ENCODE data around the gene MAST3. TPM values are rescaled to one million over a fixed set of nuclear protein-coding genes. Genes with fewer than 3 reads are reported as not detected.
"Not testable (repeated sequence)": the region's sequence is repeated elsewhere in the genome, so short reads cannot be mapped to it uniquely, and the experiment has no call there.

The MAST3 gene
- total RNA-seq, 2 experiments from 2014 or later: 17.4 to 20.1 TPM

GRCh38 chr19:18099623-18099995 lies 2.0 kb downstream of the MAST3 start:
- ATAC-seq: no peak
- no peak overlapping the region for H3K27ac Mint-ChIP-seq
- POLR2A ChIA-PET: no interaction called here

GRCh38 chr19:18100710-18101109 lies 3.1 kb downstream of the MAST3 start:
- no peak overlapping the region for H3K4me3 Mint-ChIP-seq
- ChIA-PET POLR2A (no interaction called here), CTCF (interaction anchor here (0.9 kb wide), 1 partner anchor 11 kb away, joined by 3 read pairs; no protein-coding TSS in a partner anchor)
- H3K27me3 Mint-ChIP-seq: no peaks in the 10 kb centered on the region
- H3K36me3 Mint-ChIP-seq (ENCODE audit: low read depth): no peaks in the 10 kb centered on the region
- ATAC-seq: no peak
- no peak for DNase-seq
- H3K4me1 Mint-ChIP-seq: peaks cover 36% of the 10 kb centered on the region
- intact Hi-C loops (cut with DNase I, micrococcal nuclease): no loop called here
- no peak overlapping the region for H3K27ac Mint-ChIP-seq
- no peaks in the 10 kb centered on the region for H3K9me3 Mint-ChIP-seq (ENCODE audit: low read depth)

More at GRCh38 chr19:18099623-18099995, 2.0 kb downstream of the MAST3 start:
- H3K9me3 Mint-ChIP-seq (ENCODE audit: low read depth): no peaks in the 10 kb centered on the region
- DNase-seq: peak; percentile 28
- intact Hi-C loops (cut with DNase I, micrococcal nuclease): no loop called here
- CTCF ChIA-PET: interaction anchor here (0.7 kb wide), 1 partner anchor 240 kb away, joined by 5 read pairs; the partner anchor contains the start of gene RPL18A
- H3K4me1 Mint-ChIP-seq: peaks cover 32% of the 10 kb centered on the region
- peak overlapping the region; percentile 81 for H3K4me3 Mint-ChIP-seq
- no peaks in the 10 kb centered on the region for H3K27me3 Mint-ChIP-seq
- no peaks in the 10 kb centered on the region for H3K36me3 Mint-ChIP-seq (ENCODE audit: low read depth)

- Mint-ChIP-seq H3K27ac (no peak overlapping the region), H3K27me3 (no peaks in the 10 kb centered on the region), H3K4me1 (peaks cover 36% of the 10 kb centered on the region), H3K4me3 (no peak overlapping the region), H3K9me3 (ENCODE audit: low read depth) (no peaks in the 10 kb centered on the region), H3K36me3 (ENCODE audit: low read depth) (no peaks in the 10 kb centered on the region)
- CTCF ChIA-PET: interaction anchor here (0.9 kb wide), 1 partner anchor 10 kb away, joined by 3 read pairs; no protein-coding TSS in a partner anchor
- POLR2A ChIA-PET: no interaction called here
- intact Hi-C loops (cut with DNase I, micrococcal nuclease): no loop called here
- ATAC-seq: no peak
- DNase-seq: no peak
Observed at GRCh38 chr19:18101268-18101667, 3.7 kb downstream of the MAST3 start.

GRCh38 chr19:18102916-18103542 lies 5.5 kb downstream of the MAST3 start:
- ATAC-seq: no peak
- intact Hi-C loops (cut with DNase I, micrococcal nuclease): no loop called here
- Mint-ChIP-seq H3K27me3 (no peaks in the 10 kb centered on the region), H3K36me3 (ENCODE audit: low read depth) (no peaks in the 10 kb centered on the region), H3K4me3 (no peak overlapping the region), H3K4me1 (peaks cover 31% of the 10 kb centered on the region), H3K9me3 (ENCODE audit: low read depth) (no peaks in the 10 kb centered on the region), H3K27ac (no peak overlapping the region)
- ChIA-PET CTCF (interaction anchor here (1.1 kb wide), 1 partner anchor 8 kb away, joined by 4 read pairs; no protein-coding TSS in a partner anchor), POLR2A (no interaction called here)
- no peak for DNase-seq

- intact Hi-C loops (cut with DNase I, micrococcal nuclease): no loop called here
- POLR2A ChIA-PET: no interaction called here
- ATAC-seq (no peak), DNase-seq (no peak)
- H3K36me3 Mint-ChIP-seq (ENCODE audit: low read depth): no peaks in the 10 kb centered on the region
- H3K4me3 Mint-ChIP-seq: peak overlapping the region; percentile 65
- no peaks in the 10 kb centered on the region for H3K9me3 Mint-ChIP-seq (ENCODE audit: low read depth)
- H3K27ac Mint-ChIP-seq: peak overlapping the region; percentile 8
- H3K4me1 Mint-ChIP-seq: peaks cover 20% of the 10 kb centered on the region
- no peaks in the 10 kb centered on the region for H3K27me3 Mint-ChIP-seq
- CTCF ChIA-PET: no interaction called here
Observed at GRCh38 chr19:18104793-18105131, 7.2 kb downstream of the MAST3 start.

- H3K27me3 Mint-ChIP-seq; H3K4me3 Mint-ChIP-seq; intact Hi-C loops (cut with DNase I, micrococcal nuclease); DNase-seq; POLR2A ChIA-PET; ATAC-seq; H3K9me3 Mint-ChIP-seq (ENCODE audit: low read depth); H3K36me3 Mint-ChIP-seq (ENCODE audit: low read depth); H3K27ac Mint-ChIP-seq; CTCF ChIA-PET: not testable (repeated sequence)
- H3K4me1 Mint-ChIP-seq: peaks cover 18% of the 10 kb centered on the region
Observed at GRCh38 chr19:18105259-18105658, 7.7 kb downstream of the MAST3 start.

GRCh38 chr19:18107235-18107634 lies 9.7 kb downstream of the MAST3 start:
- ATAC-seq (no peak), DNase-seq (no peak)
- Mint-ChIP-seq H3K27me3 (no peaks in the 10 kb centered on the region), H3K4me3 (no peak overlapping the region), H3K9me3 (ENCODE audit: low read depth) (no peaks in the 10 kb centered on the region), H3K36me3 (ENCODE audit: low read depth) (no peaks in the 10 kb centered on the region), H3K4me1 (peaks cover 18% of the 10 kb centered on the region), H3K27ac (no peak overlapping the region)
- POLR2A ChIA-PET: interaction anchor here (0.6 kb wide), 1 partner anchor 88 kb away, joined by 4 read pairs; no protein-coding TSS in a partner anchor
- CTCF ChIA-PET: no interaction called here
- intact Hi-C loops (cut with DNase I, micrococcal nuclease): no loop called here

GRCh38 chr19:18108897-18109296 lies 11.3 kb downstream of the MAST3 start:
- peaks cover 18% of the 10 kb centered on the region for H3K4me1 Mint-ChIP-seq
- DNase-seq: no peak
- H3K36me3 Mint-ChIP-seq (ENCODE audit: low read depth): no peaks in the 10 kb centered on the region
- peak overlapping the region; percentile 47 for H3K4me3 Mint-ChIP-seq
- H3K9me3 Mint-ChIP-seq (ENCODE audit: low read depth): no peaks in the 10 kb centered on the region
- H3K27me3 Mint-ChIP-seq: no peaks in the 10 kb centered on the region
- ChIA-PET POLR2A (interaction anchor here (1.0 kb wide), 1 partner anchor 18 kb away, joined by 4 read pairs; no protein-coding TSS in a partner anchor), CTCF (interaction anchor here (0.7 to 1.5 kb wide), 3 partner anchors 18 to 222 kb away, joined by 3 to 4 read pairs (median 3); no protein-coding TSS in a partner anchor)
- ATAC-seq: no peak
- intact Hi-C loops (cut with DNase I, micrococcal nuclease): no loop called here
- H3K27ac Mint-ChIP-seq: no peak overlapping the region

GRCh38 chr19:18109341-18109732 lies 11.8 kb downstream of the MAST3 start:
- DNase-seq (no peak), ATAC-seq (no peak)
- Mint-ChIP-seq H3K36me3 (ENCODE audit: low read depth) (no peaks in the 10 kb centered on the region), H3K4me3 (peak overlapping the region; percentile 47), H3K4me1 (peaks cover 16% of the 10 kb centered on the region), H3K9me3 (ENCODE audit: low read depth) (no peaks in the 10 kb centered on the region), H3K27me3 (no peaks in the 10 kb centered on the region), H3K27ac (no peak overlapping the region)
- ChIA-PET CTCF (interaction anchor here (0.7 to 1.5 kb wide), 6 partner anchors 11 to 221 kb away, joined by 3 to 4 read pairs (median 3); partner anchors contain the start of gene MAST3), POLR2A (interaction anchor here (1.0 kb wide), 1 partner anchor 19 kb away, joined by 4 read pairs; no protein-coding TSS in a partner anchor)
- intact Hi-C loops (cut with DNase I, micrococcal nuclease): no loop called here

GRCh38 chr19:18109733-18110608 lies 12.4 kb downstream of the MAST3 start:
- POLR2A ChIA-PET: no interaction called here
- no peaks in the 10 kb centered on the region for H3K36me3 Mint-ChIP-seq (ENCODE audit: low read depth)
- no peaks in the 10 kb centered on the region for H3K27me3 Mint-ChIP-seq
- H3K27ac Mint-ChIP-seq: no peak overlapping the region
- DNase-seq: peak; percentile 63
- intact Hi-C loops (cut with DNase I, micrococcal nuclease): no loop called here
- peaks cover 10% of the 10 kb centered on the region for H3K4me1 Mint-ChIP-seq
- CTCF ChIA-PET: interaction anchor here (0.6 to 1.5 kb wide), 12 partner anchors 7 to 664 kb away, joined by 3 to 4 read pairs (median 3); partner anchors contain the start of gene MAST3
- no peaks in the 10 kb centered on the region for H3K9me3 Mint-ChIP-seq (ENCODE audit: low read depth)
- peak; percentile 63 for ATAC-seq
- peak overlapping the region; percentile 66 for H3K4me3 Mint-ChIP-seq

GRCh38 chr19:18110609-18111232 lies 13.1 kb downstream of the MAST3 start:
- POLR2A ChIA-PET: no interaction called here
- Mint-ChIP-seq H3K27me3 (no peaks in the 10 kb centered on the region), H3K4me3 (peak overlapping the region; percentile 66), H3K36me3 (ENCODE audit: low read depth) (no peaks in the 10 kb centered on the region), H3K4me1 (peaks cover 10% of the 10 kb centered on the region), H3K27ac (no peak overlapping the region), H3K9me3 (ENCODE audit: low read depth) (no peaks in the 10 kb centered on the region)
- ATAC-seq (no peak), DNase-seq (no peak)
- CTCF ChIA-PET: interaction anchor here (0.6 to 1.9 kb wide), 16 partner anchors 8 to 927 kb away, joined by 3 to 6 read pairs (median 3); partner anchors contain the start of gene MAST3
- intact Hi-C loops (cut with DNase I, micrococcal nuclease): no loop called here
